Right atrium auricular region (tissue), 2 donors: ENCODE data around the gene CACNB4. TPM values are rescaled to one million over a fixed set of nuclear protein-coding genes. Genes with fewer than 3 reads are reported as not detected.

Source experiments
- DNase-seq: peaks from one replicate; pipeline ENCODE4 v3.0.0-alpha.2; 2019; ENCODE audit warnings: low spot score
- H3K27ac ChIP-seq, 2 donors: fragments of 200-600 bp; sonication (generic); 1 replicate in 1 of 2; 2 replicates in 1 of 2; pipeline ENCODE4 v1.5.1; 2016 to 2019
- H3K27me3 ChIP-seq, 2 donors: fragments of 200-600 bp; sonication (generic); one replicate each; pipeline versions ENCODE4 v1.5.1 to v1.6.0; 2017 to 2019
- H3K36me3 ChIP-seq: fragments of 200-600 bp; sonication (generic); one replicate; pipeline ENCODE4 v1.5.1; 2016
- H3K4me1 ChIP-seq, 2 donors: fragments of 200-600 bp; sonication (generic); one replicate each; pipeline versions ENCODE4 v1.5.1 to v1.6.0; 2017 to 2019
- H3K4me3 ChIP-seq, 2 donors: fragments of 200-600 bp; sonication (generic); 1 replicate in 1 of 2; 2 replicates in 1 of 2; pipeline ENCODE4 v1.5.1; 2017 to 2019; ENCODE audit warnings: mild to moderate bottlenecking in 1 of 2, moderate library complexity in 1 of 2
- H3K9me3 ChIP-seq, 2 donors: fragments of 200-600 bp; sonication (generic); one replicate each; pipeline ENCODE4 v1.5.1; 2019
- CTCF ChIP-seq, 2 donors: fragments of 200-600 bp; sonication (generic); IDR thresholded peaks; one replicate each; pipeline ENCODE4 v1.5.1; 2019; ENCODE audit warnings: antibody characterized with exemption in 2 of 2
- total RNA-seq, 2 donors: library from RNA; depleted of rRNA; stranded (reverse); fragments of >200 nt; gene quantifications; one replicate each; pipeline ENCODE4 v1.1.0, GENCODE V29; 2016

The CACNB4 gene
- total RNA-seq, 2 donors from 2014 or later = 0.37 to 0.90 TPM

GRCh38 chr2:151967829-151968722 is 130.8 kb downstream of the CACNB4 start:
- Histone ChIP-seq H3K4me3 (no peak overlapping the region), H3K36me3 (no peaks in the 10 kb centered on the region), H3K9me3 (no peaks in the 10 kb centered on the region), H3K27me3 (no peaks in the 10 kb centered on the region), H3K4me1 (no peaks in the 10 kb centered on the region), H3K27ac (no peak overlapping the region)
- DNase-seq = no peak
- TF ChIP-seq CTCF (IDR thresholded peaks at IDR 0.05) = no peak

GRCh38 chr2:151965884-151966283 is 133.0 kb downstream of the CACNB4 start:
- Histone ChIP-seq H3K27me3 (no peaks in the 10 kb centered on the region), H3K4me1 (no peaks in the 10 kb centered on the region), H3K9me3 (no peaks in the 10 kb centered on the region), H3K27ac (no peak overlapping the region), H3K4me3 (no peak overlapping the region), H3K36me3 (no peaks in the 10 kb centered on the region)
- TF ChIP-seq CTCF (IDR thresholded peaks at IDR 0.05) = no peak
- DNase-seq = no peak

GRCh38 chr2:151961558-151961957 is 137.3 kb downstream of the CACNB4 start:
- no peak for TF ChIP-seq CTCF (IDR thresholded peaks at IDR 0.05)
- Histone ChIP-seq H3K36me3 (no peaks in the 10 kb centered on the region), H3K27me3 (no peaks in the 10 kb centered on the region)

GRCh38 chr2:151959238-151959637 is 139.6 kb downstream of the CACNB4 start:
- Histone ChIP-seq H3K9me3 (no peaks in the 10 kb centered on the region), H3K4me1 (no peaks in the 10 kb centered on the region), H3K4me3 (no peak overlapping the region), H3K27me3 (no peaks in the 10 kb centered on the region), H3K27ac (no peak overlapping the region), H3K36me3 (no peaks in the 10 kb centered on the region)
- DNase-seq = no peak
- TF ChIP-seq CTCF (IDR thresholded peaks at IDR 0.05) = no peak

More at GRCh38 chr2:151961558-151961957, 137.3 kb downstream of the CACNB4 start:
- Histone ChIP-seq H3K4me1 (no peaks in the 10 kb centered on the region), H3K4me3 (no peak overlapping the region), H3K9me3 (no peaks in the 10 kb centered on the region), H3K27ac (no peak overlapping the region)
- no peak for DNase-seq

- Histone ChIP-seq H3K4me3 (no peak overlapping the region), H3K27me3 (no peaks in the 10 kb centered on the region), H3K36me3 (no peaks in the 10 kb centered on the region), H3K27ac (no peak overlapping the region), H3K9me3 (no peaks in the 10 kb centered on the region), H3K4me1 (no peaks in the 10 kb centered on the region)
- no peak for DNase-seq
- no peak for TF ChIP-seq CTCF (IDR thresholded peaks at IDR 0.05)
Observed at GRCh38 chr2:151953467-151953866, 145.4 kb downstream of the CACNB4 start.
